IPS DF 4.7 (cell line): ENCODE measurements around the gene DLL3.

Experiments used
- DNase-seq: peaks from one replicate; pipeline ENCODE4 v3.0.0-alpha.2; 2013; ENCODE audit warnings: low spot score; ENCODE audit errors: extremely low read depth

DLL3 gene

GRCh38 chr19:39515551-39516191 is 16.9 kb downstream of the DLL3 start:
- DNase-seq = no peak

DNA sequence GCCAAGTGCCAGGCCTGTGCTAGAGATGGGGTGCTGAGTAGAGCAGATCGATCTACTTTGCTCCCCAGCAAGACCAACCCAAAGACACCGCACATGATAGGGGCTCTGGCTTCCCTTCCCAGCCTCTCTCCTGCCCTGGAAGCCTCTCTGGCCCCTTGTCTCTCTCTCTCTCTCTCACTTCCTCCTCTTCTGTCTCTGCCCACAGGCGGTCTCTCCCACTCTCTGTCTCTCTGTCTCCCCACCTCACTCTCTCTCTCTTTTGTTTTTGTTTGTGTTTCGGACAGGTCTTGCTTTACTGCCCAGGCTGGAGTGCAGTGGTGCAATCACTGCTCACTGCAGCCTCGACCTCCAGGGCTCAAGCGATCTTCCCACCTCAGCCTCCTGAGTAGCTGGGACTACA is 17.5 kb downstream of the DLL3 start:
- no peak for DNase-seq

GRCh38 chr19:39517432-39517831 is 18.7 kb downstream of the DLL3 start:
- no peak for DNase-seq

GRCh38 chr19:39518458-39518857 is 19.7 kb downstream of the DLL3 start:
- DNase-seq = no peak

DNA sequence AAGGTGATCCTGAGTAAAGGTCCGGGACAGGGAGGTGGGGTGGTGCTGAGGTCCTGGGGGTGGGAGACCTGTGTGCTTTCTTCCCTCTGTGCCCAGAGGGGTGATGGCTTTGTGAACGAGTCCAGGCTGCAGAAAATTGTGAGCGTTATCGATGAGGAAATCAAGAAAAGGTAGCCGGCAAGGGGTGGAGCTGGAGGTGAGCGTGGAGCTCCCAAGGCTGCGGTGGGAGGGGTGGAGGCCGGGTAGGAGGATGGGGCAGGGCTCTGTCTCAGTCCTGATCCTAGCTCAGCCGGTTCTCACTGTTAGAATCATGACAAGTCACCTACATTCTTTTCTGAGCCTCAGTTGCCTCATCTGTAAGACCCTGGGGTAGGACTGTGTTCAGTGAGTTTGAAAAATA is 20.2 kb downstream of the DLL3 start:
- DNase-seq = no peak

DNA sequence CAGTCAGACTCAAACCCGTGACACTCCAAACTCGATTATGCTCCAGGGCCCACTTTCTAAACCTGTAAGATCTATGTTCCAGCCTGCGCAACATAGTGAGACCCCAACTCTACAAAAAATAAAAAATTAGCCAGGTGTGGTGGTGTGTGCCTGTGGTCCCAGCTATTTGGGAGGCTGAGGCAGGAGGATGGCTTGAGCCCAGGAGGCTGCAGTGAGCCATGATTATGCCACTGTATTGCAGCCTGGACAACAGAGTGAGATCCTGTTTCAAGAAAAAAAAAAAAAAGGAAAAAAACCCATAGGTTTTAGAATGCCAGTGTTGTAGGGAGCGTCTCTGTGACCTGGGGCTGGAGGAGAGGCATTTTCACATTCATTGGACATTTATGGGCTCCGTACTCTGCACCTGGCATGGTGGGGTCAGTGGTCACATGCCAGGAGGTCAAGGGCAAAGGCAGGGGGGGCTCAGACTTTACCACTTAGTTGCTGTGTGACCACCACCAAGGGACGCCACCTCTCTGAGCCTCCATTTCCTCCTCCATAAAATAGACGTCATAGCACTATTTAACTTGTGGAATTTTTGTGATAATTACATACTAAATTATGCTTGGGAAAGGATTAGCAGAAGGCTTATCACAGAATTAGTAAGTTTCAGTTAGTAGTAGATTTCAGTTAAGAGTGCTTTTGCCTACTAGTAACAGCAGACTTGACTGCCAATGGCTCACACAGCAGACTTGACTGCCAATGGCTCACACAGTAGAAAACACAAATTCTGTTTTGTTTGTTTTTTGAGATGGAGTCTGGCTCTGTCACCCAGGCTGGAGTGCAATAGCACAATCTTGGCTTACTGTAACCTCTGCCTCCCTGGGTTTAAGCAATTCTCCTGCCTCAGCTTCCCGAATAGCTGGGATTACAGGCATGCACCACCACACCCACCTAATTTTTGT is 22.1 kb downstream of the DLL3 start:
- DNase-seq = no peak

DNA sequence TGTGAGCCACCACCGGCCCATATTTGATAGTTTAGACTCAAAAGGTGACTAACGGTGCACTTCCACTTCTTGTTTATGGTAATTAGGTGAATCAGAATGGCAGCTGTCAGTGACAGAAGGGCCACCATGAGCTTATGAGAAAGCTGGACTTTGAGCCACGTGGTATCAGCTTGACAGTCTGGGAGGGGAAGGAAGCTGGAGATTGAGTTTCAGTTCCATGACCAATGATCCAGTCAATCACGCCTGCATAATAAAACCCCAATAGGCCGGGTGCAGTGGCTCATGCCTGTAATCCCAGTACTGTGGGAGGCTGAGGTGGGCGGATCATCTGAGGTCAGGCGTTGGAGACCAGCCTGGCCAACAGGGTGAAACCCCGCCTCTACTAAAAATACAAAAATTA is 25.7 kb downstream of the DLL3 start:
- DNase-seq = no peak

GRCh38 chr19:39525205-39525604 is 26.5 kb downstream of the DLL3 start:
- no peak for DNase-seq

- no peak for DNase-seq
Observed at GRCh38 chr19:39531834-39532232, 33.1 kb downstream of the DLL3 start.

DNA sequence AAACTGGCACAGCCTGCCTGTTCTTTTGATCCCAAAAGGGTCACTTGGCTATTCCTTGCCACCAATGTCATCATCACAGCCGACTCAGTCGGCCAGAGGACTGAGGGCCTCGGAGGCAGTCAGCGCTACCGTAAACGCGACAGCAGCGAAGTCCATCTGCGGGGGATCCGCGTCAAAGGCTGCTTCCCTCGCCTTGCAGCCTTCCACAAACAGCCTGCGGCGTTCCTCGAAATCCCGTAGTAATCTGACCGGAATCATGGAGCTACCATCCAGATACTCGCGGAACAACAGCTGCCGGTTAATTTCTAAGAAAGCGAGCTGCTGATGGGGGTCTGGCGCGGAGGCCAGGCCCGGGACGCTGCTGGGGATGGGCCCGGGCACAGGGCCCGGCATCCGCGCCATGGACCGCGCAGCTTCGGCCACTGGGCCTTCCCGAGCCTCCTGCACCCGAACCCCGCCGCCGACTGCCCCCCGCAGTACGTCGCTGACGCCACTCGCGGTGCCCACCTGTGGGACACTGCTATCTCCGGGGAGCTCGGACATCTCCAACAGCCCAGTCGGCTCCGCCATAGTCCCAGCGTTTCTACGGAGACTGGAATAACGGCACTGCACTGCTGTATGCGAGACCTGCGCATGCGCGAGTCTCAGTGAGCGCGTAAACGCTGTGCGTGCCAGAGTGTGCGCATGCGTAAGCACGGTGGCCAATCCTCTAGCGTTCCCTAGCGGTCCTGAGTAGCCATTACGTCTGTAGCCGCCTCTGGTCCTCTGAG is 33.7 kb downstream of the DLL3 start, which contains the start of gene EID2B:
Gene EID2B, minus strand, starts transcription at position 620 of the 770 bp plus-strand sequence. Its CDS starts 50 bp downstream, at position 570.
- peak; percentile 96 for DNase-seq

GRCh38 chr19:39533003-39533512 is 34.3 kb downstream of the DLL3 start:
- DNase-seq = no peak

GRCh38 chr19:39533791-39534190 is 35.0 kb downstream of the DLL3 start:
- no peak for DNase-seq

DNA sequence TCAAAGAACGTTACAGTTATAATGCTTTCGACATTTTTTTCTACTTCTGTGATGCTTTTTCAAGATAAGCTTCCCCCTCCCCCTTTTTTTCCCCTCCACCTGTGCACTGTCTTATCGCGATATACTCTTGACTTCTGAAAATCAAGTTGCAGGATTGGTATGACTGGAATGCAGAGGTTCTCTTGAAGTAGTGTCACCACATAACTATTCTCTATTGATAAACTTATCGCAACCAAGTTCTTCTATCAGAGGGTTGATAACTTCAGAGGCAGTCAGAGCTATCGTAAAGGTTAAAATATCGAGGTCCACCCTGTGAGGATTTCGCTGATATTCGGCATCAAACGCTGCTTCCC is 40.4 kb downstream of the DLL3 start:
- no peak for DNase-seq

GRCh38 chr19:39539518-39540332 is 41.0 kb downstream of the DLL3 start, which contains the start of gene EID2:
Gene EID2, minus strand, starts transcription at chr19:39540161. Its CDS starts 82 bp downstream, at chr19:39540079.
- DNase-seq = peak; percentile 58

- no peak for DNase-seq
Observed at GRCh38 chr19:39540333-39540673, 41.6 kb downstream of the DLL3 start.

GRCh38 chr19:39542206-39542605 is 43.5 kb downstream of the DLL3 start:
- DNase-seq = no peak

- DNase-seq = no peak
Observed at GRCh38 chr19:39543477-39543857, 44.7 kb downstream of the DLL3 start.

GRCh38 chr19:39544226-39544903 is 45.6 kb downstream of the DLL3 start:
- no peak for DNase-seq

DNA sequence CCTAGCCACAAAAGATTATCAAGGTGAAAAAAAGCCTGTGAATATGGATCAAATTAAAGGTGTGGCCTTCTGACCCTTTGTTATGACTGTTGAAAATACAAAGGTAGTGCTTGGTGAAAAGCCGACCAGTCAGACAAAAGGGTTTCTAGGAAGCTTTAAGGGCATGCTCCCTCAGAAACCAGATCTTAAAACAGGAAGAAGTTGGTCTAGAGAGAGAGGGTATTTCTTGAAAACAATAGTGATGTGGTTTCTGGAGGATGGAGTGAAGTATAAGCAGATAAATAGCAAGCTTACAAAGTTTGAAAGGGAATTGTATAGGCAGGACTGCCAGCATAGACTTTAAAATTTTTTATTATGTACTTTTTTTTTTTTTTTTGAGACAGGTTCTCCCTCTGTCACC is 46.2 kb downstream of the DLL3 start:
- DNase-seq = no peak

GRCh38 chr19:39546599-39546998 is 47.9 kb downstream of the DLL3 start:
- DNase-seq = no peak
